B cell (primary cell): Measurements from ENCODE around the gene ANKFY1. TPM values are rescaled to one million over a fixed set of nuclear protein-coding genes. Genes with fewer than 3 reads are reported as not detected.

Source experiments
- ATAC-seq: fragments of 200-7000 bp; cut with Tn5 transposase; one replicate; pipeline ENCODE4 v1.10.0; 2021; ENCODE audit warnings: low read depth, mild to moderate bottlenecking, moderate number of reproducible peaks, moderate library complexity
- CTCF ChIA-PET: fragments of 350-600 bp; sonication (Branson Sonifier 250); formaldehyde crosslinking; loops from one replicate; lab custom pipeline; 2021; ENCODE audit warnings: antibody characterized with exemption, inconsistent platforms; lab: Charles Lee
- POLR2A ChIA-PET: fragments of 350-600 bp; sonication (Branson Sonifier 250); formaldehyde crosslinking; loops from one replicate; lab custom pipeline; 2021; ENCODE audit warnings: antibody characterized with exemption; lab: Charles Lee
- DNase-seq: peaks from one replicate; pipeline ENCODE4 v3.0.0; 2013
- H2AFZ ChIP-seq: 2 replicates; pipeline ENCODE4 v1.6.1; 2012; ENCODE audit warnings: mild to moderate bottlenecking, low read depth, low read length; ENCODE audit not compliant: insufficient read depth, poor library complexity, severe bottlenecking
- H3K27ac ChIP-seq, 2 donors: 1 replicate in 1 of 2; 2 replicates in 1 of 2; pipeline ENCODE4 v1.5.1; 2012 to 2013; ENCODE audit warnings: low read length in 2 of 2, mild to moderate bottlenecking in 2 of 2, moderate library complexity in 1 of 2
- H3K27me3 ChIP-seq, 4 experiments: fragments of 200-600 bp in 1 of 4; sonication (generic) in 1 of 4; replicated peaks in 1 of 4; 1 replicate in 2 of 4; 2 replicates in 2 of 4; pipeline versions ENCODE4 v1.6.1 to v1.7.0; 2013 to 2016; ENCODE audit warnings: low read length in 3 of 4, mild to moderate bottlenecking in 2 of 4, mixed read lengths in 1 of 4, moderate library complexity in 1 of 4; ENCODE audit not compliant: insufficient read depth in 4 of 4, control insufficient read depth in 3 of 4; ENCODE audit errors: control extremely low read depth in 1 of 4
- H3K36me3 ChIP-seq, 2 experiments: replicated peaks in 1 of 2; 1 replicate in 1 of 2; 2 replicates in 1 of 2; pipeline versions ENCODE4 v1.6.1 to v1.7.1; 2013; ENCODE audit warnings: low read length in 1 of 2; ENCODE audit not compliant: insufficient read depth in 2 of 2, control insufficient read depth in 1 of 2; ENCODE audit errors: control extremely low read depth in 1 of 2, extremely low read depth in 1 of 2
- H3K4me1 ChIP-seq, 2 donors: fragments of 200-600 bp in 1 of 2; sonication (generic) in 1 of 2; 1 replicate in 1 of 2; 2 replicates in 1 of 2; pipeline versions ENCODE4 v1.5.1 to v1.6.1; 2013 to 2017; ENCODE audit warnings: low read length in 2 of 2; ENCODE audit not compliant: control insufficient read depth in 2 of 2, insufficient read depth in 2 of 2
- H3K4me2 ChIP-seq: replicated peaks from 2 replicates; pipeline ENCODE3; 2012; ENCODE audit warnings: mild to moderate bottlenecking, low read depth, low read length; ENCODE audit not compliant: poor library complexity, severe bottlenecking
- H3K4me3 ChIP-seq, 5 experiments: fragments of 200-600 bp in 1 of 5; sonication (generic) in 1 of 5; 1 replicate in 3 of 5; 2 replicates in 2 of 5; pipeline versions ENCODE4 v1.5.1 to v1.7.0; 2011 to 2016; ENCODE audit warnings: low read length in 4 of 5, mild to moderate bottlenecking in 4 of 5, low read depth in 2 of 5, control low read depth in 1 of 5, moderate library complexity in 1 of 5; ENCODE audit not compliant: insufficient read depth in 1 of 5; ENCODE audit errors: control extremely low read depth in 1 of 5, extremely low read depth in 1 of 5
- H3K79me2 ChIP-seq: fragments of 200-600 bp; sonication (generic); one replicate; pipeline ENCODE4 v1.6.0; 2016; ENCODE audit warnings: low read length; ENCODE audit not compliant: control insufficient read depth, insufficient read depth
- H3K9ac ChIP-seq: fragments of 200-600 bp; sonication (generic); 2 replicates; pipeline ENCODE4 v1.6.1; 2017; ENCODE audit warnings: mild to moderate bottlenecking, low read length, moderate library complexity
- H3K9me3 ChIP-seq, 3 donors: one replicate each; pipeline versions ENCODE4 v1.6.1 to v1.7.1; 2013; ENCODE audit warnings: low read length in 2 of 3; ENCODE audit not compliant: control insufficient read depth in 2 of 3, insufficient read depth in 1 of 3; ENCODE audit errors: control extremely low read depth in 1 of 3
- H4K20me1 ChIP-seq: 2 replicates; pipeline ENCODE4 v1.6.0; 2012; ENCODE audit warnings: mild to moderate bottlenecking, low read length; ENCODE audit not compliant: insufficient read depth, control insufficient read depth, poor library complexity, severe bottlenecking
- H3K27ac Mint-ChIP-seq: one replicate; pipeline ENCODE4 v1.8.0; 2021; ENCODE audit warnings: mixed read lengths
- H3K27me3 Mint-ChIP-seq: one replicate; pipeline ENCODE4 v1.8.0; 2021; ENCODE audit warnings: mixed read lengths
- H3K4me1 Mint-ChIP-seq: one replicate; pipeline ENCODE4 v1.8.0; 2021; ENCODE audit warnings: mixed read lengths
- H3K4me3 Mint-ChIP-seq: one replicate; pipeline ENCODE4 v1.8.0; 2021; ENCODE audit warnings: mixed read lengths
- H3K9me3 Mint-ChIP-seq: one replicate; pipeline ENCODE4 v1.8.0; 2022; ENCODE audit warnings: mixed read lengths; ENCODE audit not compliant: insufficient read depth
- CTCF ChIP-seq: fragments of 200-600 bp; IDR thresholded peaks from one replicate; pipeline ENCODE4 v1.8.0; 2022; ENCODE audit warnings: antibody characterized with exemption, mild to moderate bottlenecking
- EZH2 ChIP-seq: IDR thresholded peaks from 2 replicates; pipeline ENCODE4 v1.6.1; 2012; ENCODE audit warnings: borderline replicate concordance, low read depth, mild to moderate bottlenecking, moderate library complexity, low read length; ENCODE audit not compliant: insufficient read depth, poor library complexity, severe bottlenecking
- WGBS: methylation state at CpG from one replicate; pipeline ENCODE4 v1.1.5; 2013; ENCODE audit warnings: missing lambda C conversion rate; ENCODE audit not compliant: insufficient coverage; 5-methylcytosine and 5-hydroxymethylcytosine counted together
- intact Hi-C: fragments of 100-400 bp; cut with micrococcal nuclease; formaldehyde crosslinking; loops from one replicate; pipeline ENCODE4 v1.10.0; 2022
- polyA plus RNA-seq: library from polyadenylated mRNA; depleted of rRNA; stranded (reverse); fragments of >200 nt; gene quantifications from 2 replicates; pipeline ENCODE4 v1.2.3, GENCODE V29; 2012
- total RNA-seq, 2 donors: library from RNA; stranded (reverse); fragments of 120-200 nt in 1 of 2; gene quantifications; 1 replicate in 1 of 2; 2 replicates in 1 of 2; pipeline versions ENCODE4 v1.2.3 to v1.2.4, GENCODE V29; 2013 to 2022

ANKFY1 gene
- total and polyA plus RNA-seq, 2 donors (not counting 1 experiment from before 2014, with no cell fraction given), result 23.1 to 63.9 TPM

DNA sequence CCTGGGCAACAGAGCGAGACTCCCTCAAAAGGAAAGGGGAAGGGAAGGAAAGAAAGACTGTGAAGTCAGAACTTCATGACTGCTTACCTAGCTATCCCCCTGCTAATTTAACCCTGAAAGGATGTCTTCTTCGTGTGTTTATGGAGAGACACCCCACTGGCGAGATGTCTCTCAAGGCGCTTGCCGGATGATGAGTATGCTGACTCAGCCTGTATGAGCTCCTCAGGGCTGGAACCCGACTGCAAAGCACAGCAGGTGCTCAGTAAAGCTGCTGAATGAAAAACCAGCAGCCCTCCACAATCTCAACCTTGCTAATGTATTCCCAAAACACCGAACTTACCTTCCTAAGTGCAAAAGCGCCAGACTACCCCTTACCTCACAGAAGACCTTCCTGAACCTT, 2.3 kb downstream of the ANKFY1 start:
- Mint-ChIP-seq H3K27ac (peak overlapping the region; percentile 67), H3K27me3 (no peaks in the 10 kb centered on the region), H3K4me1 (peaks cover 49% of the 10 kb centered on the region), H3K9me3 (no peaks in the 10 kb centered on the region), H3K4me3 (peak overlapping the region; percentile 66)
- ChIA-PET POLR2A (no interaction called here), CTCF (interaction anchor here (0.5 to 4.5 kb wide), 5 partner anchors 12 to 118 kb away, joined by 3 to 25 read pairs (median 5); partner anchors contain the start of genes CYB5D2 and ZZEF1)
- Histone ChIP-seq H3K4me1 (peaks cover 19 to 27% of the 10 kb centered on the region in 2 donors), H4K20me1 (peaks cover 37% of the 10 kb centered on the region), H3K9me3 (peaks cover 0 to 10% (median 7%) of the 10 kb centered on the region in 3 donors), H2AFZ (no peak overlapping the region), H3K4me2 (no peak overlapping the region), H3K27ac (no peak overlapping the region), H3K4me3 (no peak overlapping the region), H3K27me3 (no peaks in the 10 kb centered on the region), H3K9ac (no peak overlapping the region), H3K79me2 (peaks cover 89% of the 10 kb centered on the region), H3K36me3 (peaks cover 0 to 14% of the 10 kb centered on the region in 2 experiments)
- TF ChIP-seq EZH2, result no peak
- TF ChIP-seq CTCF, result no peak
- WGBS, result 97% methylated on average over 8 of the region's 8 CpGs
- DNase-seq (no peak), ATAC-seq (no peak)
- intact Hi-C loops, result loop anchor here (5.0 kb wide), 1 partner anchor 119 kb away; the partner anchor contains the start of genes CYB5D2 and ZZEF1

DNA sequence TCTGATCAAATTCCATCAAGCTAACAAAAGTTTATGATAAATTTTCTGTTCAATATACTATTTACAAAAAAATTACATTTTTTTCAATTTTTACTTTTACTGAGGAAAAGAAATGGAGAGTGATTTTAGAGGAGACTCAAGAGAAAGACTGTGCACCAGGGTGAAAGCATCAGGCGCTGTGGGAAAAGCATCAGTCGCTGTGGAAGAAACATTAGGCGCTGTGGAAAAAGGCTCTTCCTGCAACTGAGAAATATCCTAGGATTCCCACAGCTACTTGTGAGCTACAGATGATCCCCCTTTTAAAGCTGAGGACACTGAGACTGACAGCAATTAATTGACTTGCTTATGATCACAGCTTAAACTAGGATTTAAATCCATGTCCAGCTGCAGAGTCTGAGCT, 4.9 kb downstream of the ANKFY1 start:
- Histone ChIP-seq H3K27me3 (no peaks in the 10 kb centered on the region), H3K4me2 (no peak overlapping the region), H2AFZ (no peak overlapping the region), H3K4me1 (peaks cover 12 to 18% of the 10 kb centered on the region in 2 donors), H3K79me2 (peaks cover 93% of the 10 kb centered on the region), H4K20me1 (peaks cover 58% of the 10 kb centered on the region), H3K36me3 (peaks cover 0 to 14% of the 10 kb centered on the region in 2 experiments), H3K9me3 (peaks cover 0 to 10% (median 7%) of the 10 kb centered on the region in 3 donors), H3K27ac (no peak overlapping the region), H3K9ac (no peak overlapping the region), H3K4me3 (no peak overlapping the region)
- H3K27me3 Mint-ChIP-seq, result no peaks in the 10 kb centered on the region
- DNase-seq (no peak), ATAC-seq (no peak)
- intact Hi-C loops, result no loop called here
- H3K4me1 Mint-ChIP-seq, result peaks cover 39% of the 10 kb centered on the region
- TF ChIP-seq CTCF, result no peak
- TF ChIP-seq EZH2, result no peak
- 100% methylated on average over 2 of the region's 3 CpGs for WGBS
- POLR2A ChIA-PET, result no interaction called here
- no peak overlapping the region for H3K4me3 Mint-ChIP-seq
- no peak overlapping the region for H3K27ac Mint-ChIP-seq
- no peaks in the 10 kb centered on the region for H3K9me3 Mint-ChIP-seq
- CTCF ChIA-PET, result interaction anchor here (0.7 to 4.5 kb wide), 3 partner anchors 9 to 17 kb away, joined by 3 to 25 read pairs (median 4); no protein-coding TSS in a partner anchor
